Measurements from ENCODE around the gene RHEBL1. TPM values are rescaled to one million over a fixed set of nuclear protein-coding genes. Genes with fewer than 3 reads are reported as not detected.

RHEBL1 gene
- 1.4 and 2.6 TPM in 2 replicates for total RNA-seq

DNA sequence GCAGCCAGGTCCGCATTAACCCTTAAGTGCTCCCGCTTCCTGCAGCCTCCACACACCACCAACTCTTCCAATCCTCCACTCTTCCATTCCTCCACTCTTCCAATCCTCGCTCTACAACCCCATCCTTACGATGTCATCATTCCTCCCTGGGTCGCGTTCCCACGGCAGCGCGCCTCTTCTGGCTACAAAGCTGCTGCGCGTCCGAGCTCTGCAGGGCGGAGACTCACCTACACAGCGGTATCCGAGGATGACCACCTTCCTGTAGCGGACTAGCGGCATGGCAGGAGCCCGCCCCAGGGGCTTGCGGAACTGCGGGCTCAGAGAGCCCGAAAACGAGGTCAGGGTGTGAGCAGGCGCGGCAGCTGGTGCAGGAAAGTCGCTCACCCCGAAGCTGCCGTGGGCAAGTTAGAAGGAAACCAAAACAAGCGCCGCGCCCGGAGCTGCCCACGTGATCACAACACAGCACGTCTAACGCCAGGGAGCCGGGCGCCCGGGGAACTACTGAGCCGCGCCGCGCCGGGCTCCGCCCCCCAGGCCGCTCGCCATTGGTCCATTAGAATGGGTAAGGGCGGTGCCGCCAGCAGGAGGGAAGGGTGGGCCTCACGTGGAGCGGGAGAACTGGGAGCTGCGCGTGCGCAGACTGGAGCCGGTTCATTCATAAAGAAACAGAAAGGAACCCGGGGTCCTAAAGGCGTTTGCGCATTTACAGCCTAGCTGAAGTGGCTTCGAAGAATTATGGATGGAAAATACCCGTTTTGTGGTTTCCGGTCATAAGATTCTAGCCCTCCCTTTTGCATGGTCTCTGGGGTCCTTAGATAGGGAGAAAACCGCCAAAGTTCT, at the start of gene RHEBL1:
RHEBL1 (minus strand) TSS at position 473 of the 840 bp plus-strand sequence; CDS start at position 279, 194 bp downstream.

DNA sequence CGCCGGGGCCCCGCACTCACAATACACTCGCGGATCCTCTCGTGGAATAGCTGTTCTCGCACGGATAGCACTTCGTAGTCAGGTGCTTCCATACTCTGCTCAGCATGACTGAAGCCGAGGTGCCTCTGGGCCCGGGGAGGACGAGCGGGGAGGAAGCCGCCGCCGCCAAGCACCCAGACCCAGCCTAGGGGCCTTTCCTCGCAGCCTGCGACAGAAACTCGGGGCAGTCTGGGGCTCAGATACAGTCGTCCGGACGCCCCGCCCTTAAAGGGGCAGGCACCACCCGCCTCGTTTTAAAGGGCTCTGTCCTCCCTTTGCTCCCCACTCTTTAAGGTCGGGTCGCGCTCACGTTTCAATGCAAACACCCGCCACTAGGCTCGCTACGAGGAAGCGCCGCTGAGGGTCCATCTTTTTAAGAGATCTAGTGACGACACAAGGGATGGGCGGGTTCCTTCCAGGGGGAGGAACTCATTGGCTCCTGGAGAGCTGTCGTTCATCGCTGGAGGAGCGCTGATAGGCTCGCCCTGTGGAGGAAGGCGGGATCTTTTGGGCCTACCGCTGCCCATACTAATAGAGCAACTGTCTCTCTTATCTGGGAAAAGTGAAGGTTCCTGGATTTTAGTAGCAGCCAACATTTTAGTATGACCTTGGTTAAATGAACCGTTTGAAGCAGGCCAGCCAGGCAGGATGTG, 40.8 kb upstream of the RHEBL1 start, which contains the start of gene LMBR1L:
LMBR1L (minus strand) TSS at position 384 of the 692 bp plus-strand sequence; CDS start at position 92, 292 bp downstream.

GRCh38 chr12:49094160-49094974, 24.6 kb upstream of the RHEBL1 start, which contains the start of gene DHH:
Gene DHH, minus strand, starts transcription at chr12:49094801. Its CDS starts 289 bp downstream, at chr12:49094512.

GRCh38 chr12:49060237-49061156, 9.3 kb downstream of the RHEBL1 start, which contains the start of gene KMT2D:
Gene KMT2D, minus strand, starts transcription at chr12:49060794. Its CDS starts 5,470 bp downstream, at chr12:49055324.

GRCh38 chr12:49018261-49019119, 51.3 kb downstream of the RHEBL1 start, which contains the start of gene PRKAG1:
Gene PRKAG1, minus strand, starts transcription at chr12:49018776. Its CDS starts 36 bp downstream, at chr12:49018740.

Other genes with a start within 250 kb of the RHEBL1 start
- gene DDX23, start 217.8 kb downstream of the RHEBL1 start, total RNA-seq: 84.2 and 143 TPM in 2 replicates
- 5.5 and 12.0 TPM in 2 replicates for gene RND1, start 204.1 kb downstream of the RHEBL1 start, total RNA-seq
- 7.9 and 11.6 TPM in 2 replicates for gene FKBP11, start 144.5 kb downstream of the RHEBL1 start, total RNA-seq
- gene ARF3, start 112.5 kb downstream of the RHEBL1 start, total RNA-seq: 26.6 and 52.1 TPM in 2 replicates
- gene WNT10B, start 98.2 kb downstream of the RHEBL1 start, total RNA-seq: 0.32 TPM in 1 of 2 replicates, not detected in the other
- gene WNT1, start 91.7 kb downstream of the RHEBL1 start, total RNA-seq: not detected in 2 replicates
- gene DDN, start 70.6 kb downstream of the RHEBL1 start, total RNA-seq: under 0.01 and 0.13 TPM in 2 replicates
- gene PRKAG1, start 51.2 kb downstream of the RHEBL1 start, total RNA-seq: 34.6 and 38.8 TPM in 2 replicates
- 33.4 and 120 TPM in 2 replicates for gene KMT2D, start 9.2 kb downstream of the RHEBL1 start, total RNA-seq
- 0.65 and 1.1 TPM in 2 replicates for gene DHH, start 24.8 kb upstream of the RHEBL1 start, total RNA-seq
- 85.2 and 85.6 TPM in 2 replicates for gene LMBR1L, start 40.9 kb upstream of the RHEBL1 start, total RNA-seq
- gene TUBA1B, start 61.4 kb upstream of the RHEBL1 start, total RNA-seq: 1,335 and 1,512 TPM in 2 replicates
- gene TUBA1A, start 119.1 kb upstream of the RHEBL1 start, total RNA-seq: 608 and 1,094 TPM in 2 replicates
- 160 and 163 TPM in 2 replicates for gene TUBA1C, start 195.1 kb upstream of the RHEBL1 start, total RNA-seq
- not detected in 2 replicates for gene PRPH, start 225.2 kb upstream of the RHEBL1 start, total RNA-seq

All from bladder microvascular endothelial cell (primary cell).